GDM1 (cell line): ENCODE results near the gene MYH13.

ENCODE experiments used
- DNase-seq: peaks from one replicate; lab custom pipeline; 2025; lab: John Stamatoyannopoulos, UW

The MYH13 gene

GRCh38 chr17:10372906-10373305 is at the start of gene MYH13:
MYH13 (minus strand) TSS chr17:10373006; CDS start chr17:10364530, 8,476 bp downstream.
- no peak for DNase-seq

- no peak for DNase-seq
Measured at GRCh38 chr17:10421900-10422542, 49.2 kb upstream of the MYH13 start, which contains the start of gene MYH8. MYH8 (minus strand) TSS chr17:10421950; CDS start chr17:10420227, 1,723 bp downstream.

GRCh38 chr17:10421211-10421610 is 48.4 kb upstream of the MYH13 start:
- no peak for DNase-seq

GRCh38 chr17:10420811-10421210 is 48.0 kb upstream of the MYH13 start:
- no peak for DNase-seq

GRCh38 chr17:10417431-10417830 is 44.6 kb upstream of the MYH13 start:
- DNase-seq: no peak

- DNase-seq: no peak
Measured at GRCh38 chr17:10415161-10415560, 42.4 kb upstream of the MYH13 start.

GRCh38 chr17:10403589-10403988 is 30.8 kb upstream of the MYH13 start:
- DNase-seq: no peak

GRCh38 chr17:10398352-10398751 is 25.5 kb upstream of the MYH13 start:
- no peak for DNase-seq

GRCh38 chr17:10396524-10397163 is 23.8 kb upstream of the MYH13 start:
- DNase-seq: no peak

- DNase-seq: no peak
Measured at GRCh38 chr17:10394201-10394887, 21.5 kb upstream of the MYH13 start.

- DNase-seq: no peak
Measured at GRCh38 chr17:10392880-10393279, 20.1 kb upstream of the MYH13 start.

- no peak for DNase-seq
Measured at GRCh38 chr17:10385871-10386270, 13.1 kb upstream of the MYH13 start.

GRCh38 chr17:10384175-10384574 is 11.4 kb upstream of the MYH13 start:
- DNase-seq: no peak

- DNase-seq: no peak
Measured at GRCh38 chr17:10380631-10381408, 8.0 kb upstream of the MYH13 start.

GRCh38 chr17:10370016-10370608 is 2.7 kb downstream of the MYH13 start:
- no peak for DNase-seq

GRCh38 chr17:10369239-10369638 is 3.6 kb downstream of the MYH13 start:
- no peak for DNase-seq

GRCh38 chr17:10368561-10368960 is 4.2 kb downstream of the MYH13 start:
- DNase-seq: no peak

- DNase-seq: no peak
Measured at GRCh38 chr17:10360578-10360977, 12.2 kb downstream of the MYH13 start.

GRCh38 chr17:10357768-10358167 is 15.0 kb downstream of the MYH13 start:
- no peak for DNase-seq

GRCh38 chr17:10354651-10355050 is 18.2 kb downstream of the MYH13 start:
- no peak for DNase-seq

GRCh38 chr17:10352893-10353292 is 19.9 kb downstream of the MYH13 start:
- DNase-seq: no peak

- DNase-seq: no peak
Measured at GRCh38 chr17:10349403-10349802, 23.4 kb downstream of the MYH13 start.
